AG10803 (cell line): ENCODE results near the gene CLK4.

Experiments used
- DNase-seq: peaks from one replicate; pipeline ENCODE4 v3.0.0; 2010; ENCODE audit warnings: low read depth
- H3K4me3 ChIP-seq: 2 replicates; pipeline ENCODE4 v1.5.1; 2011; ENCODE audit warnings: mild to moderate bottlenecking, low read length, control low read depth
- TF ChIP-seq, protein P1 (sequence below): conservative IDR thresholded peaks from 2 replicates; pipeline ENCODE4 v1.5.1; 2011; ENCODE audit warnings: mild to moderate bottlenecking, low read length, control low read depth, inconsistent platforms

CLK4 gene

GRCh38 chr5:178577944-178578343, 48.9 kb downstream of the CLK4 start:
- no peak for DNase-seq

DNA sequence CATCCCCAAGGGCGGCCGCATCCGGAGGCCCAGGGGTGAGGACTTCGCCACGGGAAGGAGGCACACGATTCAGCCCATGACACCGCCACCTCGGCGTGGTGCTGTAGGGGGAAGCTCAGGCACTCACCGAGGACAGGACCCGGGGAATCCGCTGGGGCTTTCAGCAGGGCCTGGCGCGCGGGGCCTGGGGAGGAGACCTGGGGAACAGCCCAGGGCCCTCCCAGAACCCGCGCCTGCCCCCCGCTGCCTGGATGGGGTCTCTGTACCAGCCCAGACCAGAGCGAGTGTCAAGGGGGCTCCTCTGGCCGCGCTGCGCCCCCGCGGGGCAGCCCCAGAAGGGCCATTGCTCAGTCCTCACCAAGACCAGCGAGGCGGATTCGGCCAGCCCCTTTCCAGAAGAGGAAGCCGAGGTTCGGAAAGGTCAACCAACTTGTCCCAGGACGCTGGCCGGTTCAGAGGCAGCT, 49.4 kb downstream of the CLK4 start:
- no peak for DNase-seq
- no peak overlapping the region for H3K4me3 ChIP-seq
- TF ChIP-seq, protein P1, sequence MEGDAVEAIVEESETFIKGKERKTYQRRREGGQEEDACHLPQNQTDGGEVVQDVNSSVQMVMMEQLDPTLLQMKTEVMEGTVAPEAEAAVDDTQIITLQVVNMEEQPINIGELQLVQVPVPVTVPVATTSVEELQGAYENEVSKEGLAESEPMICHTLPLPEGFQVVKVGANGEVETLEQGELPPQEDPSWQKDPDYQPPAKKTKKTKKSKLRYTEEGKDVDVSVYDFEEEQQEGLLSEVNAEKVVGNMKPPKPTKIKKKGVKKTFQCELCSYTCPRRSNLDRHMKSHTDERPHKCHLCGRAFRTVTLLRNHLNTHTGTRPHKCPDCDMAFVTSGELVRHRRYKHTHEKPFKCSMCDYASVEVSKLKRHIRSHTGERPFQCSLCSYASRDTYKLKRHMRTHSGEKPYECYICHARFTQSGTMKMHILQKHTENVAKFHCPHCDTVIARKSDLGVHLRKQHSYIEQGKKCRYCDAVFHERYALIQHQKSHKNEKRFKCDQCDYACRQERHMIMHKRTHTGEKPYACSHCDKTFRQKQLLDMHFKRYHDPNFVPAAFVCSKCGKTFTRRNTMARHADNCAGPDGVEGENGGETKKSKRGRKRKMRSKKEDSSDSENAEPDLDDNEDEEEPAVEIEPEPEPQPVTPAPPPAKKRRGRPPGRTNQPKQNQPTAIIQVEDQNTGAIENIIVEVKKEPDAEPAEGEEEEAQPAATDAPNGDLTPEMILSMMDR = no peak

More at GRCh38 chr5:178577944-178578343, 48.9 kb downstream of the CLK4 start:
- TF ChIP-seq, protein P1 = no peak
- H3K4me3 ChIP-seq = no peak overlapping the region

DNA sequence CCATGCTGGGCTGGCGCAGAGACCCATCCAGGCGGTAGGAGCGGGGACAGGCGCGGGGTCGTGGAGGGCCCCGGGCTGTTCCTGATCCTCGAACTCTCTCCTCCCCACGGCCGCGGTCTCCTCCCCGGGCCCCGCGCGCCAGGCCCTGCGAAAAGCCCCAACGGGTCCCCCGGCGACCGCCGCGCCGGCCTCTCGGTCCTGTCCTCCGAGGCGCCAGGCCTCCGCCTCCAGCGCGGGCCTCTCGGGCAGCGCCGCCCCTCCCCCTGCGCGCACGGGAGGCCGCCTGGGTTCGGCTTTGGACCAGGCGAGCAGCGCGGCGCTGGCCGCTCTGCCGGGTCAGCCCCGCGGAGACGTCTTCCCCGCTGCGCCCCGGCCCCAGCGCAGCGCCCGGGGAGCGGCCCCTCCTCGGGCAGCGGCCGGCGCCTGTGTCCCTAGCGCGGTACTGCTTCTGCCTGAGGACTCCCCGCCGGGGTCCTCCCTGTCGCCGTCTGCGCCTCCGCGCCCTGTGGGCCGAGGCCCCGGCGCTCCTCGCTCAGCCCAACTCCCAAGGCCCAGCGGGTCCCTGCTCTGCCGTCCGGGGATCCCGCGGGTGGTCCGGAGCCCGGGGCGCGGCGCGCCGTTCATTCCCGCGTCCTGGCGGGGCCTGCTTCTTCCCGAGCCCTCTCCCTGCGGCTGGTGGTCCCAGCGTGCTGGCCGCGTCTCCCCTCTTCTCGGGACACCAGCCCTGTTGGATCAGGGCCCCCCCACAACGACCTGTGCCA, 50.1 kb downstream of the CLK4 start:
- no peak for DNase-seq
- TF ChIP-seq, protein P1 = no peak
- H3K4me3 ChIP-seq = no peak overlapping the region

DNA sequence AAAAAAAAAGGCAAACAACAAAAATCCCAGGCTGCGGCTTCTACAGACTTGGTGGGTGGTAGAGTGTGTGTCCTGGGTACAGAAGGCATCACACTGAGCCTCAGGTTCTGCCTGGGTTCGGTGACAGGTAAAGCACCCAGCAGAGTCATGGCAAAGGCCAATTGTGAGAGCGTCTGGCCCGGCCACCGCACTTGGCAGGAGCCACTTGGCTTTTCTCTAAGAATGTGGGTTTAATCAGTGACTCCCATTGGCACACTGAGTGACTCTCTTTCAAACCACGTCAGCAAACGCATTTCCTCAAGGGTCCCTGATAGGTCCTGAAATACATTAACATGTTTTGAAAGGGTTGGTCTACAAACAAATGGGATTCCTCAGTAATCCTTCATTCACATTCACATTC, 53.6 kb downstream of the CLK4 start:
- DNase-seq = no peak
- TF ChIP-seq, protein P1 = no peak
- H3K4me3 ChIP-seq = no peak overlapping the region

DNA sequence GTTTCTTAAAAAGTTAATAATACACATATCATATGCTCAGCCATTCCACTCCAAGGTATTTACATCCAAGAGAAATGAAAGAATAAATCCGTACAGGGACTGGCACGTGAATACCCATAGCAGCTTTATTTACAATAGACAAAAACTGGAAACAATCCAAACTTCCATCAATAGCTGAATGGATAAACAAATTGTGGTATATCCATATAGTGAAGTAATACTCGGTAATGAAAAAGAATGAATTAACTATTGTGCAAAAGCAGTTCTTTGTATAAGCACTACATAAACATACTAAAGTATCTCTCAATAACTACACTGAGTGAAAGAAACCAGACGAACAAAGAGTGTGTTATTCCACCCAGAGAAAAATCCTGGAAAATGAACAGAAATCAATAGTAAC, 54.2 kb downstream of the CLK4 start:
- no peak for DNase-seq
- no peak overlapping the region for H3K4me3 ChIP-seq
- TF ChIP-seq, protein P1 = no peak

- TF ChIP-seq, protein P1 = no peak
Observed at GRCh38 chr5:178569485-178569884, 57.4 kb downstream of the CLK4 start.

More at GRCh38 chr5:178569485-178569884, 57.4 kb downstream of the CLK4 start:
- no peak overlapping the region for H3K4me3 ChIP-seq
- no peak for DNase-seq
